ENCODE results near the gene SYT7. TPM values are rescaled to one million over a fixed set of nuclear protein-coding genes. Genes with fewer than 3 reads are reported as not detected.

The SYT7 gene
- 12.7 and 15.9 TPM in 2 replicates for total RNA-seq

DNA sequence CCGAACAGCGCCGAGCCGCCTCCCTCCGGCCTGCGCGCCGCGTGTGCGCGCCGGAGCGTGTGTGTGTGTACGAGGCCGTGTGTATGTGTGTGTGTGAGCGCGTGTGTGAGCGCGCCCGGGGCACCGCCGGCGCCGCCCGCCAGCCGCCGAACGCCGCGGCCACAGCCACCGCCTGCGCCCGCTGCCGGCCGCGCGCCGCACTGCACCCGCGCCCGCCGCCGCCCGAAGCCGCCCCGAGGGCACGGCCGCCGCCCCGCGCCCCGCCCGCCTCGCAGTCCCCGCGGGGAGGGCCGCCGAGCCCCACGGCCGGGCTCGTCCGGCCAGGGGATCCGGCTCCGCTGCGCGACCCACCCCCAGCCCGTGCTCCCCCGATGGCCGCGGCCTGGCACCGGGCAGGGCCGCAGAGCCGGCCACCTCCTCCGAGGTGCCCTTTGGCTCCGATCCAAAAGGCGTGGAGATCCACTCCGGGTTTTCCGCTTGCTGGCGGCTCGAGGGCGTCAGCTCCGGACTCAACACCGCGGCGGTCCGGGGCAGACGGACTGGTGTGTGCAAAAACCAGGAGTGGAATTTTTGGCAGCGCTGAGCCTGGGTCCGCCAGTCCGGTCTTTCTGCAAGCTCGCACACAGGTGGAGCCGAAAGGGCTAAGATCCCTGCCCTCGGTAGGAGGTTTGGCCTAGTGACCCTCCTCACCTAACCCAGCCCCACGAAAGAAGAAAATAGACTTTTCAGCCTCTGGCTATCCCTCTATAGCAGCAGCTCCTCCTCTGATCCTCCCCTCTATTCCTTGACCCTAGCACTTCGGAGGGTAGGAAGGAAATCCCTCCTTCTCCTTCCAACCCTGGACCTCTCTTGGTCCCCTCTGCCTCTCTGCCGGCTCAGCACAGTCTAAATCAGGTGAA is at the start of gene SYT7:
TSS of gene SYT7 (minus strand) at position 47 of the 899 bp plus-strand sequence. CDS start 256 bp downstream, outside the sequence.
- Histone ChIP-seq H3K36me3 (ENCODE audit: control insufficient read depth, insufficient read depth, low read length) (no peaks in the 10 kb centered on the region), H3K4me3 (ENCODE audit: low read depth, low read length) (peak within 1 kb of the TSS; percentile 24), H3K27me3 (ENCODE audit: control insufficient read depth, insufficient read depth, low read length) (peaks cover 57% of the 10 kb centered on the region)
- no peak for TF ChIP-seq CTCF (IDR thresholded peaks at IDR 0.05; ENCODE audit: insufficient read depth, low read length, poor library complexity, severe bottlenecking)
- DNase-seq (ENCODE audit: low read depth), result peak; percentile 56

GRCh38 chr11:61630089-61630488 is 49.2 kb upstream of the SYT7 start:
- Histone ChIP-seq H3K36me3 (ENCODE audit: control insufficient read depth, insufficient read depth, low read length) (no peaks in the 10 kb centered on the region), H3K27me3 (ENCODE audit: control insufficient read depth, insufficient read depth, low read length) (peaks cover 19% of the 10 kb centered on the region), H3K4me3 (ENCODE audit: low read depth, low read length) (no peak overlapping the region)
- no peak for DNase-seq (ENCODE audit: low read depth)
- no peak for TF ChIP-seq CTCF (IDR thresholded peaks at IDR 0.05; ENCODE audit: insufficient read depth, low read length, poor library complexity, severe bottlenecking)

DNA sequence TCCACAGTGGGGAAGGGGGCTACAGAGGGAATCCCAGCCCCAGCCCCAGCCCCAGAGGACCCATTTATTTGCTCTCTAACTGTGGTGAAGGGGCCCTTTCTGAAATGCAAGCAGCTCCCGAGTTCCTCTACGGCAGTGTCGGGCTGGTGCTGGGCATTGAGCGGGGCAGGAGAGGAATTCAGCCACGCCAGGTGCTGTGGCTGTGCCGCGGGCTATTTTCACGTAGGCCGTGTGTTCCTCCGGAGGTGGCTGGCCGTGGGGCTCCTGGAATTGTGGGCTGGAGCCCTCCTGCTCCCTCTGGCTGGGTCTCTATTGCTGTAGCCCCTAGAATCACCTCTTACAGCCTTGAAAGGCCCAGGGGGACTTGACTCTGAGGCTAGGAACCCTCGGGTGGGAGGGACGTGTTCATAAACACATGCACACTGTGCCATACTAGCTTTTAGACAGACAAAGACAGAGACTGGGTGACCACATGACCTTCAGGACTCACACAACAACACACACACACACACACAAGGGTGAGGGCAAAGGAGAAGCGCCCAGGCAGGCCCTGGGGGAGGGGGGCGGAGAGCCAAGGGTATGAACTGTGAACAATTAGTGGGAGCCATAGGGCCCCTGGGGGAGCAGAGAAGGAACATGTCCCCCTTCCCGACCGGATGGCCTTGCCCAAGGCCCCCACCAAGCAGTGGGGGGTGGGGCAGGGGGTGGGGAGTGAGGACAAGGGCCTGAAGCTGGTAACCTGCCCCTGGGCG is 48.4 kb upstream of the SYT7 start:
- no peak for TF ChIP-seq CTCF (IDR thresholded peaks at IDR 0.05; ENCODE audit: insufficient read depth, low read length, poor library complexity, severe bottlenecking)
- Histone ChIP-seq H3K4me3 (ENCODE audit: low read depth, low read length) (no peak overlapping the region), H3K27me3 (ENCODE audit: control insufficient read depth, insufficient read depth, low read length) (peaks cover 19% of the 10 kb centered on the region), H3K36me3 (ENCODE audit: control insufficient read depth, insufficient read depth, low read length) (no peaks in the 10 kb centered on the region)
- DNase-seq (ENCODE audit: low read depth), result no peak

GRCh38 chr11:61628662-61628970 is 47.7 kb upstream of the SYT7 start:
- Histone ChIP-seq H3K4me3 (ENCODE audit: low read depth, low read length) (no peak overlapping the region), H3K36me3 (ENCODE audit: control insufficient read depth, insufficient read depth, low read length) (no peaks in the 10 kb centered on the region), H3K27me3 (ENCODE audit: control insufficient read depth, insufficient read depth, low read length) (peaks cover 18% of the 10 kb centered on the region)
- no peak for DNase-seq (ENCODE audit: low read depth)
- TF ChIP-seq CTCF (IDR thresholded peaks at IDR 0.05; ENCODE audit: insufficient read depth, low read length, poor library complexity, severe bottlenecking), result no peak

DNA sequence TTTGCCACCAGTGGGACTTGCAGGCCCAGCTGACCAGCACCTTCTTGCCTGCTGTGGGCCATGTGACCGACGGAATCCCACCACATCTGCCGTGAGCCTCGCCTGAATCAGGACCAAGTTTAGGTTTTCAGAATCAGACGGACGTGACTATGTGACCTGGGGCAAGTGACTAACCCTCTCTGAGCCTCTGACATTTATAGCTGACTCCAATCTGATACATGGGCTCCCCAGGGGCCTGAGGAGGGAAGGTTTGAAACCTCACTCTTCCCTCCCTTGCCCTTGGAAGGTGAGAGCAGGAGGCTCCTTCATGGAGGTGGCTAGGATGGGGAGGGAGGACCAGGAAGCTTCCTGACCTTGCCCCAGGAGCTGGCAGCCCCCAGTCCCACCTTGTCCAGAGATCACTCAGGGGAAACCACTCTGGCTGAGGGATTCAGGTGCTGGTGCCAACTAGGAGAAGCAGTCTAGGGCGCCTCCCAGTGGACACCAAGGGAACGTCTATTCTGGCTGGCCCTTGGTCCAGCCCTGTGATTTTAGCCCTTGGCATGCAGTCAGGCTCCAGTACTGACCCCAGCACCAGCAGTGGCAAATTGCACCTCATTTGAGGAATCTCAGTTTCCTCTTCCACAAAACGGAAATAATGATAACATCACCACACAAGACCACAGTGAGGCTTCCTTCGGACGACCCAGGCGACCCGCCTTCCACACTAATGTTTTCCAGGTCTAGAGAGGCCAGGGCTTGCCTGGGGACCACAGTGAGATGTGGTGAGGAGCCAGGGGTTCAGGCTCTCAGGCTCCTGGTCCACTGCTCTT is 47.2 kb upstream of the SYT7 start:
- Histone ChIP-seq H3K27me3 (ENCODE audit: control insufficient read depth, insufficient read depth, low read length) (peaks cover 17% of the 10 kb centered on the region), H3K36me3 (ENCODE audit: control insufficient read depth, insufficient read depth, low read length) (no peaks in the 10 kb centered on the region), H3K4me3 (ENCODE audit: low read depth, low read length) (no peak overlapping the region)
- peak; percentile 89 for TF ChIP-seq CTCF (IDR thresholded peaks at IDR 0.05; ENCODE audit: insufficient read depth, low read length, poor library complexity, severe bottlenecking)
- DNase-seq (ENCODE audit: low read depth), result no peak

All from kidney epithelial cell (primary cell).